Endothelial cell of umbilical vein (primary cell): ENCODE results near the gene PDCD1. TPM values are rescaled to one million over a fixed set of nuclear protein-coding genes. Genes with fewer than 3 reads are reported as not detected.

Source experiments
- BruUV-seq: library from RNA; stranded (reverse); fragments of 400-500 nt; replicated peaks from 2 replicates; lab custom pipeline; 2021; lab: Mats Ljungman, UMichigan
- CTCF ChIA-PET: fragments of 300-600, 350-600 bp; sonication (Branson Sonifier 250); formaldehyde crosslinking; loops from one replicate; lab custom pipeline; 2021; ENCODE audit warnings: antibody characterized with exemption, inconsistent platforms; lab: Charles Lee
- POLR2A ChIA-PET: fragments of 300-600, 350-600 bp; sonication (Branson Sonifier 250); formaldehyde crosslinking; loops from one replicate; lab custom pipeline; 2021; ENCODE audit warnings: antibody characterized with exemption, inconsistent platforms; lab: Charles Lee
- DNase-seq: peaks from one replicate; pipeline ENCODE4 v3.0.0-alpha.2; 2011; ENCODE audit warnings: low read depth, low spot score
- FAIRE-seq: peaks from 2 replicates; lab custom pipeline; 2011; peaks lifted over from hg19 to GRCh38; lab: Jason Lieb, UNC
- H2AFZ ChIP-seq: 2 replicates; pipeline ENCODE4 v1.6.0; 2012; ENCODE audit warnings: low read depth, low read length, control low read depth, inconsistent platforms
- H3K27ac ChIP-seq: 2 replicates; pipeline ENCODE4 v1.5.1; 2011; ENCODE audit warnings: low read depth, mild to moderate bottlenecking, control low read depth, low read length, moderate library complexity; ENCODE audit not compliant: insufficient read depth
- H3K27me3 ChIP-seq, 2 experiments: 2 replicates each; pipeline versions ENCODE4 v1.6.0 to v1.6.1; 2011; ENCODE audit warnings: low read length in 2 of 2, mixed read lengths in 1 of 2; ENCODE audit not compliant: control insufficient read depth in 2 of 2, insufficient read depth in 2 of 2
- H3K36me3 ChIP-seq, 2 experiments: 2 replicates in 1 of 2; 3 replicates in 1 of 2; pipeline ENCODE4 v1.5.1; 2011; ENCODE audit warnings: low read length in 2 of 2, mild to moderate bottlenecking in 1 of 2, moderate library complexity in 1 of 2; ENCODE audit not compliant: control insufficient read depth in 2 of 2, insufficient read depth in 2 of 2; ENCODE audit errors: extremely low read depth in 1 of 2
- H3K4me1 ChIP-seq: 3 replicates; pipeline ENCODE4 v1.5.1; 2011; ENCODE audit warnings: mild to moderate bottlenecking, low read length; ENCODE audit not compliant: control insufficient read depth, insufficient read depth; ENCODE audit errors: extremely low read depth
- H3K4me2 ChIP-seq: 2 replicates; pipeline ENCODE4 v1.6.1; 2011; ENCODE audit warnings: low read length, control low read depth, mixed read lengths; ENCODE audit not compliant: insufficient read depth
- H3K4me3 ChIP-seq, 3 experiments: fragments of 200-600 bp in 1 of 3; sonication (generic), shearing (Covaris generic) in 1 of 3; replicated peaks in 1 of 3; 2 replicates each; pipeline ENCODE4 v1.5.1; 2011 to 2016; ENCODE audit warnings: control low read depth in 3 of 3, low read length in 3 of 3, mild to moderate bottlenecking in 2 of 3, inconsistent platforms in 1 of 3, low read depth in 1 of 3, moderate library complexity in 1 of 3; ENCODE audit not compliant: insufficient read depth in 1 of 3
- H3K79me2 ChIP-seq: 2 replicates; pipeline ENCODE4 v1.6.0; 2012; ENCODE audit warnings: low read length, inconsistent platforms; ENCODE audit not compliant: control insufficient read depth, insufficient read depth
- H3K9ac ChIP-seq: replicated peaks from 2 replicates; pipeline ENCODE3; 2011; ENCODE audit warnings: low read length, control low read depth; ENCODE audit not compliant: insufficient read depth; ENCODE audit errors: extremely low read depth
- H3K9me1 ChIP-seq: replicated peaks from 3 replicates; pipeline ENCODE4 v1.6.0; 2011; ENCODE audit warnings: mild to moderate bottlenecking, low read length; ENCODE audit not compliant: control insufficient read depth, insufficient read depth; ENCODE audit errors: extremely low read depth
- H3K9me3 ChIP-seq: replicated peaks from 2 replicates; pipeline ENCODE4 v1.5.1; 2012; ENCODE audit warnings: low read length, inconsistent platforms; ENCODE audit not compliant: control insufficient read depth, insufficient read depth
- H4K20me1 ChIP-seq: replicated peaks from 2 replicates; pipeline ENCODE3; 2011; ENCODE audit warnings: mild to moderate bottlenecking, low read length; ENCODE audit not compliant: control insufficient read depth, insufficient read depth; ENCODE audit errors: extremely low read depth
- CTCF ChIP-seq, 2 donors: IDR thresholded peaks; 1 replicate in 1 of 2; 2 replicates in 1 of 2; pipeline ENCODE4 v1.5.1; 2011; ENCODE audit warnings: low read length in 2 of 2, mild to moderate bottlenecking in 2 of 2, moderate library complexity in 2 of 2, control low read depth in 1 of 2, inconsistent platforms in 1 of 2, low read depth in 1 of 2; ENCODE audit not compliant: insufficient read depth in 1 of 2; ENCODE audit errors: extremely low read depth in 1 of 2
- EZH2 ChIP-seq: IDR thresholded peaks from 2 replicates; pipeline ENCODE4 v1.6.1; 2012; ENCODE audit warnings: borderline replicate concordance, low read depth, mild to moderate bottlenecking, moderate library complexity, low read length, inconsistent platforms; ENCODE audit not compliant: severe bottlenecking
- FOS ChIP-seq: IDR thresholded peaks from 2 replicates; pipeline ENCODE4 v1.6.1; 2011; ENCODE audit warnings: mild to moderate bottlenecking, low read length, moderate library complexity, borderline replicate concordance; ENCODE audit not compliant: insufficient read depth
- GATA2 ChIP-seq: IDR thresholded peaks from 2 replicates; pipeline ENCODE4 v1.7.0; 2011; ENCODE audit warnings: low read depth, mild to moderate bottlenecking, moderate library complexity, mixed read lengths, low read length; ENCODE audit not compliant: insufficient read length, insufficient read depth
- JUN ChIP-seq: IDR thresholded peaks from 2 replicates; pipeline ENCODE4 v1.6.1; 2011; ENCODE audit warnings: borderline replicate concordance, low read depth; ENCODE audit not compliant: insufficient read length, insufficient read depth
- MAX ChIP-seq: IDR thresholded peaks from 2 replicates; pipeline ENCODE4 v1.6.1; 2011; ENCODE audit not compliant: insufficient read depth, insufficient read length
- MYC ChIP-seq: IDR thresholded peaks from one replicate; pipeline ENCODE4 v1.6.1; 2011; ENCODE audit warnings: mild to moderate bottlenecking, low read depth, low read length
- POLR2A ChIP-seq: IDR thresholded peaks from 2 replicates; pipeline ENCODE4 v1.6.1; 2012; ENCODE audit warnings: low read depth, mild to moderate bottlenecking, control low read depth, low read length
- POLR2AphosphoS5 ChIP-seq: IDR thresholded peaks from 2 replicates; pipeline ENCODE4 v1.6.1; 2012; ENCODE audit warnings: low read depth, mild to moderate bottlenecking, control low read depth, low read length, moderate library complexity; ENCODE audit not compliant: insufficient read depth
- dilution Hi-C: fragments of 300-500 bp; cut with MboI; formaldehyde crosslinking; loops from one replicate; pipeline ENCODE4 v1.15.0; 2019; ENCODE audit warnings: low sequenced_read_pairs; ENCODE audit not compliant: extremely low pct_ligation_motif_present
- intact Hi-C: fragments of 100-400 bp; cut with micrococcal nuclease; formaldehyde crosslinking; loops from one replicate; pipeline ENCODE4 v1.10.0; 2022
- polyA plus RNA-seq, 4 experiments: library from polyadenylated mRNA; depleted of rRNA in 3 of 4; stranded (reverse) in 3 of 4; unstranded in 1 of 4; fragments of >200 nt; gene quantifications; 2 replicates each; pipeline versions ENCODE4 v1.2.1 to v1.2.3, GENCODE V29; 2011 to 2012; ENCODE audit warnings: missing spikeins in 1 of 4
- total RNA-seq: library from RNA; stranded (reverse); gene quantifications from 2 replicates; pipeline ENCODE4 v1.2.3, GENCODE V29; 2021

The PDCD1 gene
- total and polyA plus RNA-seq, 2 donors (not counting 3 experiments of a cell fraction or from before 2014, with no cell fraction given): not detected

GRCh38 chr2:241887806-241888522 is 29.3 kb upstream of the PDCD1 start:
- H3K36me3 ChIP-seq: no peaks in the 10 kb centered on the region
- intact Hi-C loops: no loop called here
- no TSS peak for BruUV-seq
- FAIRE-seq: no peak
- H3K79me2 ChIP-seq: no peaks in the 10 kb centered on the region
- ChIA-PET CTCF (no interaction called here), POLR2A (no interaction called here)
- no peak for DNase-seq
- no peak overlapping the region for H3K4me3 ChIP-seq
- H4K20me1 ChIP-seq: no peaks in the 10 kb centered on the region
- H3K9me3 ChIP-seq: no peaks in the 10 kb centered on the region
- no peak overlapping the region for H3K4me2 ChIP-seq
- H3K27me3 ChIP-seq: no peaks in the 10 kb centered on the region
- H3K27ac ChIP-seq: no peak overlapping the region
- dilution Hi-C loops: no loop called here
- H3K9ac ChIP-seq: no peak overlapping the region
- H3K4me1 ChIP-seq: no peaks in the 10 kb centered on the region
- H2AFZ ChIP-seq: no peak overlapping the region
- H3K9me1 ChIP-seq: no peaks in the 10 kb centered on the region
- TF ChIP-seq GATA2 (no peak), POLR2A (no peak), CTCF (IDR thresholded peaks at IDR 0.05; ENCODE audit: extremely low read depth in 1 of 2, insufficient read depth in 1 of 2, low read depth in 1 of 2, low read length in 2 of 2) (no peak), MYC (no peak), JUN (no peak), POLR2AphosphoS5 (no peak), FOS (no peak), EZH2 (no peak), MAX (no peak)
